CD4-positive, alpha-beta T cell (primary cell): Measurements from ENCODE around the gene TNRC18. TPM values are rescaled to one million over a fixed set of nuclear protein-coding genes. Genes with fewer than 3 reads are reported as not detected.

ENCODE experiments used
- ATAC-seq: fragments of 200-7000 bp; cut with Tn5 transposase; one replicate; pipeline ENCODE4 v1.10.0; 2022; ENCODE audit warnings: mild to moderate bottlenecking; ENCODE audit not compliant: poor library complexity
- CTCF ChIA-PET: fragments of 350-600 bp; sonication (Branson Sonifier 250); formaldehyde crosslinking; loops from one replicate; lab custom pipeline; 2021; ENCODE audit warnings: antibody characterized with exemption, inconsistent platforms; lab: Charles Lee
- POLR2A ChIA-PET: fragments of 350-600 bp; sonication (Branson Sonifier 250); formaldehyde crosslinking; loops from one replicate; lab custom pipeline; 2021; ENCODE audit warnings: antibody characterized with exemption, inconsistent platforms; lab: Charles Lee
- DNase-seq, 14 experiments: peaks; one replicate each; pipeline ENCODE4 v3.0.0-alpha.2; 2013 to 2020; ENCODE audit warnings: mixed read lengths in 2 of 14
- H3K27ac ChIP-seq, 2 donors: one replicate each; pipeline versions ENCODE4 v1.5.1 to v1.7.0; 2013; ENCODE audit warnings: low read length in 2 of 2, low read depth in 1 of 2, mild to moderate bottlenecking in 1 of 2
- H3K27me3 ChIP-seq, 2 experiments: 1 replicate in 1 of 2; 2 replicates in 1 of 2; pipeline versions ENCODE4 v1.6.1 to v1.7.0; 2013; ENCODE audit warnings: low read length in 2 of 2, control low read depth in 1 of 2, mild to moderate bottlenecking in 1 of 2, moderate library complexity in 1 of 2; ENCODE audit not compliant: insufficient read depth in 2 of 2, control insufficient read depth in 1 of 2
- H3K36me3 ChIP-seq: one replicate; pipeline ENCODE4 v1.6.1; 2013; ENCODE audit warnings: low read length, control low read depth; ENCODE audit not compliant: insufficient read depth
- H3K4me1 ChIP-seq: one replicate; pipeline ENCODE4 v1.6.1; 2013; ENCODE audit warnings: low read length, control low read depth; ENCODE audit not compliant: insufficient read depth
- H3K4me3 ChIP-seq: one replicate; pipeline ENCODE4 v1.5.1; 2013; ENCODE audit warnings: mild to moderate bottlenecking, low read length, moderate library complexity
- H3K9me3 ChIP-seq, 2 experiments: 1 replicate in 1 of 2; 2 replicates in 1 of 2; pipeline versions ENCODE4 v1.6.1 to v1.7.0; 2013; ENCODE audit warnings: low read length in 2 of 2, mild to moderate bottlenecking in 2 of 2, control low read depth in 1 of 2, moderate library complexity in 1 of 2; ENCODE audit not compliant: control insufficient read depth in 1 of 2, insufficient read depth in 1 of 2
- H3K27ac Mint-ChIP-seq: one replicate; pipeline ENCODE4 v1.8.0; 2020; ENCODE audit warnings: mixed read lengths
- H3K27me3 Mint-ChIP-seq: one replicate; pipeline ENCODE4 v1.8.0; 2021; ENCODE audit warnings: mixed read lengths
- H3K36me3 Mint-ChIP-seq: one replicate; pipeline ENCODE4 v1.8.0; 2021; ENCODE audit warnings: low read depth, mixed read lengths
- H3K4me1 Mint-ChIP-seq: one replicate; pipeline ENCODE4 v1.8.0; 2021; ENCODE audit warnings: low read depth, mixed read lengths
- H3K4me3 Mint-ChIP-seq: one replicate; pipeline ENCODE4 v1.8.0; 2020; ENCODE audit warnings: mild to moderate bottlenecking, mixed read lengths
- H3K9me3 Mint-ChIP-seq: one replicate; pipeline ENCODE4 v1.8.0; 2020; ENCODE audit warnings: mixed read lengths
- CTCF ChIP-seq: fragments of 200-600 bp; IDR thresholded peaks from one replicate; pipeline ENCODE4 v1.8.0; 2022; ENCODE audit warnings: antibody characterized with exemption, mild to moderate bottlenecking
- intact Hi-C, 2 experiments: fragments of 100-400 bp; cut with DNase I in 1 of 2; cut with micrococcal nuclease in 1 of 2; formaldehyde crosslinking; loops; one replicate each; pipeline versions ENCODE4 v1.15.1 to v1.9.0; 2023 to 2025; cut with DNase I, micrococcal nuclease
- total RNA-seq, 174 experiments: library from RNA in 2 of 174; stranded (reverse) in 2 of 174; gene quantifications; one replicate each; pipeline ENCODE4 v1.2.3 and lab custom pipeline; 2021 to 2026

TNRC18 gene
- total RNA-seq, 2 experiments from 2014 or later: 69.9 TPM

- Mint-ChIP-seq H3K27me3 (no peaks in the 10 kb centered on the region), H3K9me3 (no peaks in the 10 kb centered on the region), H3K4me3 (no peak overlapping the region), H3K36me3 (no peaks in the 10 kb centered on the region), H3K4me1 (no peaks in the 10 kb centered on the region), H3K27ac (no peak overlapping the region)
- intact Hi-C loops: no loop called here
- Histone ChIP-seq H3K36me3 (no peaks in the 10 kb centered on the region), H3K9me3 (peaks cover 0 to 5% of the 10 kb centered on the region in 2 experiments), H3K27me3 (no peaks in the 10 kb centered on the region), H3K4me3 (no peak overlapping the region), H3K27ac (no peak overlapping the region), H3K4me1 (no peaks in the 10 kb centered on the region)
- CTCF ChIA-PET: no interaction called here
- ATAC-seq: no peak
- no peak for TF ChIP-seq CTCF
- POLR2A ChIA-PET: no interaction called here
- no peak for DNase-seq
These were observed 19.2 kb upstream of the TNRC18 start for GRCh38 chr7:5442757-5443305.

- intact Hi-C loops: no loop called here
- Histone ChIP-seq H3K9me3 (peaks cover 0 to 13% of the 10 kb centered on the region in 2 experiments), H3K27me3 (no peaks in the 10 kb centered on the region), H3K4me1 (no peaks in the 10 kb centered on the region), H3K4me3 (no peak overlapping the region), H3K27ac (no peak overlapping the region), H3K36me3 (no peaks in the 10 kb centered on the region)
- Mint-ChIP-seq H3K36me3 (peaks cover 8% of the 10 kb centered on the region), H3K4me3 (no peak overlapping the region), H3K4me1 (no peaks in the 10 kb centered on the region), H3K27ac (no peak overlapping the region), H3K9me3 (no peaks in the 10 kb centered on the region), H3K27me3 (no peaks in the 10 kb centered on the region)
- POLR2A ChIA-PET: no interaction called here
- ATAC-seq: no peak
- TF ChIP-seq CTCF: no peak
- no peak for DNase-seq
- CTCF ChIA-PET: interaction anchor here (0.6 kb wide), 1 partner anchor 202 kb away, joined by 3 read pairs; no protein-coding TSS in a partner anchor
These were observed 18.3 kb upstream of the TNRC18 start for GRCh38 chr7:5441840-5442503.

GRCh38 chr7:5439572-5440496, 16.2 kb upstream of the TNRC18 start:
- intact Hi-C loops: no loop called here
- no peak overlapping the region for H3K4me3 ChIP-seq
- Mint-ChIP-seq H3K27me3 (peaks cover 1% of the 10 kb centered on the region), H3K9me3 (no peaks in the 10 kb centered on the region), H3K36me3 (peaks cover 10% of the 10 kb centered on the region), H3K27ac (no peak overlapping the region), H3K4me1 (no peaks in the 10 kb centered on the region), H3K4me3 (no peak overlapping the region)
- DNase-seq (no peak), ATAC-seq (no peak)
- CTCF ChIA-PET: no interaction called here
- H3K9me3 ChIP-seq: peaks cover 0 to 17% of the 10 kb centered on the region in 2 experiments
- POLR2A ChIA-PET: no interaction called here
- no peak overlapping the region for H3K27ac ChIP-seq
- no peaks in the 10 kb centered on the region for H3K36me3 ChIP-seq
- peaks cover 0 to 3% of the 10 kb centered on the region in 2 experiments for H3K27me3 ChIP-seq
- TF ChIP-seq CTCF: no peak
- no peaks in the 10 kb centered on the region for H3K4me1 ChIP-seq
